ENCODE measurements around the gene CABLES2. TPM values are rescaled to one million over a fixed set of nuclear protein-coding genes. Genes with fewer than 3 reads are reported as not detected.

CABLES2 gene
- total and polyA plus RNA-seq, 2 of the 4 experiments (the other 2 are of a cell fraction) = 1.4 to 5.1 TPM

DNA sequence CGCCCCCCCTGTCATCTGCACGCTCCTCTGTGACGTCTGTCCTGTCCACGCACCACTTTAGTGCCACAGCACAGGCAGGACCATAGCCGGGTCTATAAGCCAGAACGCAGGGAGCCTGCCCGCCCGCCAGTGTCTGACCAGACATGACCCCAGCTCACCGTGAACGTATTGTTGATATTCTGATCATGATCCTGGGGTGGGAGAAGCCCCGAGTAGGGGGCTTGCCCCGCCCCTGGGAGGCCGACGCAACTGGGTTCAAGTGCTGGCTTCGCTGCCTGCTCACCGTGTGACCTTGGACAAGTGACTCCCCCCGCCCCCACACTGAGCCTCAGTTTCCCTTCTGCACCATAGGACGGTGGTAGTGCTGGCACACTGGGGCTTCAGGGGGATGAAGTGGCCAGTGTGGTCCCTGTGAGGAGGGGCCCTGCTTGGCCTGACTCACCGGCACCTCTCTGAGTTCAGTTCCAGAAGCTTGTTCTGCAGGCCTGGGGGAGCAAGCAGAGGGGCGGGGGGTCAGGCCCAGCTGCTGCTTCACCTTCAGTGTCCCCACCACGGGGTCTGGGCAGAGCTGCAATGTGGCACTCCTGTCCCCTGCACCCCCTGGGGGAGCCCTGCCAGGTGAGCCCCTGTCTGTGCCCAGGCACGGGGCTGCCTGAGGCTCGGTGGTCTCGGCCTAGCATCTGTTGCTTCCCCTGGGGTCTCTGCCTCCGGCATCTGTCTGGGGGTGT lies 11.1 kb upstream of the CABLES2 start:
- no peak overlapping the region for H3K56ac ChIP-seq (ENCODE audit: extremely low read depth, insufficient read depth, low read length)
- no peak overlapping the region for H2BK5ac ChIP-seq (ENCODE audit: low read depth, low read length, poor library complexity, severe bottlenecking)
- H4K5ac ChIP-seq (ENCODE audit: low read depth, low read length) = no peak overlapping the region
- H2AFZ ChIP-seq (replicated peaks; ENCODE audit: low read length, poor library complexity) = no peak overlapping the region
- H3K27me3 ChIP-seq (ENCODE audit: control insufficient read depth, insufficient read depth, low read length) = peaks cover 9% of the 10 kb centered on the region; the same call in 1 of the 2 replicates
- H3K4me3 ChIP-seq (ENCODE audit: insufficient read depth, low read depth, low read length) = no peak overlapping the region
- no peaks in the 10 kb centered on the region for H3K79me1 ChIP-seq (ENCODE audit: low read depth in 1 of 2, low read length in 2 of 2)
- H2AK9ac ChIP-seq (replicated peaks; ENCODE audit: low read depth, low read length, poor library complexity) = no peak overlapping the region
- no peak overlapping the region for H3K14ac ChIP-seq (replicated peaks; ENCODE audit: low read depth, low read length)
- peaks cover 6% of the 10 kb centered on the region; the same call in 1 of the 2 replicates for H3K9me1 ChIP-seq (ENCODE audit: insufficient read depth, low read length)
- H3K36me3 ChIP-seq (ENCODE audit: control insufficient read depth, insufficient read depth, low read length) = no peaks in the 10 kb centered on the region
- in situ Hi-C loops (cut with MboI; ENCODE audit: low sequenced_read_pairs) = no loop called here
- H4K8ac ChIP-seq (ENCODE audit: low read depth in 2 of 2, low read length in 2 of 2) = no peak overlapping the region
- DNase-seq = no peak
- no peak for ATAC-seq (ENCODE audit: low read depth)
- H3K9me3 ChIP-seq (ENCODE audit: control insufficient read depth, insufficient read depth, low read length) = no peaks in the 10 kb centered on the region
- no peak overlapping the region for H2AK5ac ChIP-seq (ENCODE audit: low read depth, low read length)
- CTCF ChIA-PET = no interaction called here
- no peak overlapping the region for H3K4me2 ChIP-seq (ENCODE audit: low read depth, low read length)
- H3K23ac ChIP-seq (ENCODE audit: low read depth, low read length) = no peak overlapping the region
- TF ChIP-seq NFE2L2 (IDR thresholded peaks at IDR 0.05; ENCODE audit: low read depth, low read length) = no peak
- TF ChIP-seq BHLHE40 (IDR thresholded peaks at IDR 0.05; ENCODE audit: low read depth, low read length) = no peak
- no peak for TF ChIP-seq FOS (IDR thresholded peaks at IDR 0.05; ENCODE audit: low read depth, low read length)
- no peak for TF ChIP-seq RFX5 (IDR thresholded peaks at IDR 0.05; ENCODE audit: low read depth, low read length)
- no peak for TF ChIP-seq USF2 (IDR thresholded peaks at IDR 0.05; ENCODE audit: low read depth, low read length)
- no peak for TF ChIP-seq MXI1 (IDR thresholded peaks at IDR 0.05; ENCODE audit: borderline replicate concordance, low read depth, low read length)
- TF ChIP-seq RAD21 (IDR thresholded peaks at IDR 0.05; ENCODE audit: low read length) = no peak
- no peak for TF ChIP-seq RCOR1 (IDR thresholded peaks at IDR 0.05; ENCODE audit: insufficient replicate concordance, low read length)
- TF ChIP-seq SMC3 (IDR thresholded peaks at IDR 0.05; ENCODE audit: low read depth, low read length) = no peak
- no peak for TF ChIP-seq CEBPB (IDR thresholded peaks at IDR 0.05; ENCODE audit: low read depth, low read length)
- TF ChIP-seq POLR2A (IDR thresholded peaks at IDR 0.05; ENCODE audit: low read depth, low read length) = no peak
- no peak for TF ChIP-seq CHD1 (IDR thresholded peaks at IDR 0.05; ENCODE audit: low read depth, low read length)
- TF ChIP-seq, protein P1, sequence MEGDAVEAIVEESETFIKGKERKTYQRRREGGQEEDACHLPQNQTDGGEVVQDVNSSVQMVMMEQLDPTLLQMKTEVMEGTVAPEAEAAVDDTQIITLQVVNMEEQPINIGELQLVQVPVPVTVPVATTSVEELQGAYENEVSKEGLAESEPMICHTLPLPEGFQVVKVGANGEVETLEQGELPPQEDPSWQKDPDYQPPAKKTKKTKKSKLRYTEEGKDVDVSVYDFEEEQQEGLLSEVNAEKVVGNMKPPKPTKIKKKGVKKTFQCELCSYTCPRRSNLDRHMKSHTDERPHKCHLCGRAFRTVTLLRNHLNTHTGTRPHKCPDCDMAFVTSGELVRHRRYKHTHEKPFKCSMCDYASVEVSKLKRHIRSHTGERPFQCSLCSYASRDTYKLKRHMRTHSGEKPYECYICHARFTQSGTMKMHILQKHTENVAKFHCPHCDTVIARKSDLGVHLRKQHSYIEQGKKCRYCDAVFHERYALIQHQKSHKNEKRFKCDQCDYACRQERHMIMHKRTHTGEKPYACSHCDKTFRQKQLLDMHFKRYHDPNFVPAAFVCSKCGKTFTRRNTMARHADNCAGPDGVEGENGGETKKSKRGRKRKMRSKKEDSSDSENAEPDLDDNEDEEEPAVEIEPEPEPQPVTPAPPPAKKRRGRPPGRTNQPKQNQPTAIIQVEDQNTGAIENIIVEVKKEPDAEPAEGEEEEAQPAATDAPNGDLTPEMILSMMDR (conservative IDR thresholded peaks at IDR 0.05; ENCODE audit: low read depth, low read length) = no peak
- TF ChIP-seq MAFK (IDR thresholded peaks at IDR 0.05; ENCODE audit: low read depth, low read length) = no peak
- no peak for TF ChIP-seq ELK1 (IDR thresholded peaks at IDR 0.05; ENCODE audit: borderline replicate concordance, low read depth, low read length)
- no peak for TF ChIP-seq MAZ (IDR thresholded peaks at IDR 0.05; ENCODE audit: borderline replicate concordance, low read depth, low read length)
- H3K4ac ChIP-seq (ENCODE audit: low read depth, low read length) = no peak overlapping the region
- H3K27ac ChIP-seq (ENCODE audit: insufficient read depth, low read length) = no peak overlapping the region
- H3K9ac ChIP-seq (ENCODE audit: low read depth, low read length) = no peak overlapping the region
- no TSS peak for BruUV-seq (replicated peaks)
- no peaks in the 10 kb centered on the region for H3K4me1 ChIP-seq (ENCODE audit: control insufficient read depth, insufficient read depth, low read length)
- no peak overlapping the region for H3K18ac ChIP-seq (ENCODE audit: low read depth, low read length)
- no peak overlapping the region for H2BK15ac ChIP-seq (ENCODE audit: low read depth, low read length)
- intact Hi-C loops (cut with micrococcal nuclease) = no loop called here
- dilution Hi-C loops (cut with HindIII; ENCODE audit: low sequenced_read_pairs, unreplicated experiment) = no loop called here
- no peak overlapping the region for H4K91ac ChIP-seq (ENCODE audit: insufficient read depth, low read depth, low read length)
- POLR2A ChIA-PET (ENCODE audit: unreplicated experiment) = no interaction called here
- no peak overlapping the region for H2BK120ac ChIP-seq (ENCODE audit: low read depth, low read length)
- WGBS, 2 experiments (ENCODE audit: extremely low coverage in 2 of 2, insufficient read length in 1 of 2) = 56% methylated on average over 3 of the region's 25 CpGs; no CpG with 5 or more reads in 1 of the 2 experiments
- no peaks in the 10 kb centered on the region; the same call in 1 of the 2 replicates for H4K20me1 ChIP-seq (ENCODE audit: insufficient read depth, low read length)
- no peak overlapping the region for H2BK20ac ChIP-seq (ENCODE audit: low read depth, low read length)

Data from IMR-90 (cell line).